ENCODE results near the gene POLDIP2.
A peak's percentile ranks its signal among the peaks of the same experiment; 100 is the strongest.

Gene POLDIP2

GRCh38 chr17:28381141-28381825 is 24.0 kb upstream of the POLDIP2 start:
- TF ChIP-seq EZH2 (optimal IDR thresholded peaks at IDR 0.05; ENCODE audit: low read depth, low read length) (no peak), EZH2phosphoT487 (IDR thresholded peaks at IDR 0.05; ENCODE audit: low read length) (no peak), CTCF (IDR thresholded peaks at IDR 0.05; ENCODE audit: low read length) (0 out of 2 replicates have a peak, but pooled peaks have one; percentile 4)
- no peak overlapping the region for H3K4me3 ChIP-seq (ENCODE audit: low read length)
- H3K4me2 ChIP-seq (ENCODE audit: low read depth, low read length), result no peak overlapping the region
- no peaks in the 10 kb centered on the region for H3K36me3 ChIP-seq (replicated peaks; ENCODE audit: insufficient read depth, low read length)
- no peaks in the 10 kb centered on the region for H3K27me3 ChIP-seq (replicated peaks; ENCODE audit: insufficient read depth, low read length)
- H3F3A ChIP-seq (ENCODE audit: insufficient read depth, low read length), result no peaks in the 10 kb centered on the region
- H3K9me3 ChIP-seq (replicated peaks; ENCODE audit: insufficient read depth, low read length), result no peaks in the 10 kb centered on the region
- no peaks in the 10 kb centered on the region for H3K4me1 ChIP-seq (ENCODE audit: low read length)
- H2AFZ ChIP-seq (ENCODE audit: low read length), result no peak overlapping the region
- no peaks in the 10 kb centered on the region for H3K79me2 ChIP-seq (ENCODE audit: low read length)
- DNase-seq, result no peak
- H3K27ac ChIP-seq (ENCODE audit: low read length), result no peak overlapping the region
- H3K9me2 ChIP-seq (replicated peaks; ENCODE audit: insufficient read depth, low read length), result no peaks in the 10 kb centered on the region
- no peak overlapping the region for H3K9ac ChIP-seq (ENCODE audit: low read length)
- no peaks in the 10 kb centered on the region for H4K20me1 ChIP-seq (ENCODE audit: insufficient read depth, low read length)

DNA sequence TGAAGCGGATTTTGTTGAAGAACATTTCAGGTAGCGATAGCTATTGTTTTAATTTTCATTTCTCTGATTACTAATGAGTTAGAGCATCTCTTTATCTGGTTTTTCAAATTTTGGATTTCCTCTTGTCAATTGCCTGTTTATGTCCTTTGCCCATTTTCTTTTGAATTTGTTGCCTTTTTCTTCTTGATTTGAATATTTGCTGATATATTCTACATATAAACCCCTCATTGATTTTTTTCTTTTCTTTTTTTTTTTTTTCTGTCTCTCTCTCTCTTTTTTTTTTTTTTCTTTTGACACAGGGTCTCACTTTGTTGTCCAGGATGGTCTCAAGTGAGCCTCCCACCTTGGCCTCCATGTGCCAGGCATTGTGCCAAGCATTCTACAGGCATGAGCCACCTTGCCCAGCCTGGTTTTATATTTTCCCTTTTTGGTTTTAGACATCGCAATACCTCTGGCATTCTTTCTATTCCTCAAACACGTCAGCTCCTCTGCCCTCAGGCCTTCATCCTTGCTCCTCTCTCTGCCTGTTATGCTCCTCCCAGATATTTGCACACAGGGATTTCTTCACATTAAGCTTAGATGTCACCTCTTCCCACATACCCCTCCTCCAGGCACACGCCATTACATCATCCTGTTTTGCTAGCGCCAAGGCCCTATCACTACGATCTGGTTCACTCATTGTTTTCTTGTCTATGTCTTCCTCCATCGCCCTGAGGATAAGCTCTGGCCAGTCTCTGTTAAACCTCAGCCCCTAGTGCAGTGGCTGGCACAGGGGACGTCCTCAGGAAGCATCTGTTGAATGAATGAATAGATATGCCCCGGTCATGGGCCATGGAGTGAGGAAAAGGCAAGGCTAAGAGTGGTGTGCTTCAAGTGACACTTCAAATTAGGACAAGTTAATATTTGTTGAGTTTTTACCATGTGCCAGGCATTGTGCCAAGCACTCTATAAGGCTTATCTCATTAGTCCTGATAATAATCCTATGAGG is 22.8 kb upstream of the POLDIP2 start:
- Histone ChIP-seq H4K20me1 (ENCODE audit: insufficient read depth, low read length) (no peaks in the 10 kb centered on the region), H3K4me2 (ENCODE audit: low read depth, low read length) (no peak overlapping the region), H3K9me3 (replicated peaks; ENCODE audit: insufficient read depth, low read length) (no peaks in the 10 kb centered on the region), H3K9ac (ENCODE audit: low read length) (no peak overlapping the region), H3K4me3 (ENCODE audit: low read length) (no peak overlapping the region), H3K27me3 (replicated peaks; ENCODE audit: insufficient read depth, low read length) (no peaks in the 10 kb centered on the region), H3K27ac (ENCODE audit: low read length) (no peak overlapping the region), H3F3A (ENCODE audit: insufficient read depth, low read length) (no peaks in the 10 kb centered on the region), H2AFZ (ENCODE audit: low read length) (no peak overlapping the region), H3K9me2 (replicated peaks; ENCODE audit: insufficient read depth, low read length) (no peaks in the 10 kb centered on the region), H3K36me3 (replicated peaks; ENCODE audit: insufficient read depth, low read length) (no peaks in the 10 kb centered on the region), H3K79me2 (ENCODE audit: low read length) (no peaks in the 10 kb centered on the region), H3K4me1 (ENCODE audit: low read length) (no peaks in the 10 kb centered on the region)
- no peak for DNase-seq
- TF ChIP-seq CTCF (IDR thresholded peaks at IDR 0.05; ENCODE audit: low read length) (no peak), EZH2 (optimal IDR thresholded peaks at IDR 0.05; ENCODE audit: low read depth, low read length) (no peak)

- Histone ChIP-seq H3K9me2 (replicated peaks; ENCODE audit: insufficient read depth, low read length) (no peaks in the 10 kb centered on the region), H3F3A (ENCODE audit: insufficient read depth, low read length) (peaks cover 15% of the 10 kb centered on the region), H3K36me3 (replicated peaks; ENCODE audit: insufficient read depth, low read length) (no peaks in the 10 kb centered on the region), H3K4me3 (ENCODE audit: low read length) (peak overlapping the region; percentile 85; the same call in 1 of the 2 replicates), H3K4me1 (ENCODE audit: low read length) (0 out of 2 replicates have a peak, but pooled peaks cover 4% of the 10 kb centered on the region), H3K4me2 (ENCODE audit: low read depth, low read length) (peak overlapping the region; percentile 95), H3K9ac (ENCODE audit: low read length) (no peak overlapping the region), H4K20me1 (ENCODE audit: insufficient read depth, low read length) (no peaks in the 10 kb centered on the region), H3K27me3 (replicated peaks; ENCODE audit: insufficient read depth, low read length) (no peaks in the 10 kb centered on the region), H3K9me3 (replicated peaks; ENCODE audit: insufficient read depth, low read length) (no peaks in the 10 kb centered on the region), H3K79me2 (ENCODE audit: low read length) (no peaks in the 10 kb centered on the region), H2AFZ (ENCODE audit: low read length) (no peak overlapping the region), H3K27ac (ENCODE audit: low read length) (no peak overlapping the region)
- no peak for DNase-seq
- TF ChIP-seq EZH2phosphoT487 (IDR thresholded peaks at IDR 0.05; ENCODE audit: low read length) (no peak), CTCF (IDR thresholded peaks at IDR 0.05; ENCODE audit: low read length) (no peak), EZH2 (optimal IDR thresholded peaks at IDR 0.05; ENCODE audit: low read depth, low read length) (no peak)
Observed at GRCh38 chr17:28372945-28373274, 15.6 kb upstream of the POLDIP2 start.
